ACHN (cell line): ENCODE data around the gene PRKCH.

ENCODE experiments used
- DNase-seq: peaks from one replicate; pipeline ENCODE4 v3.0.0-alpha.2; 2015
- in situ Hi-C: cut with HindIII; loops from 2 replicates; pipeline ENCODE4 v1.10.0; 2017; ENCODE audit warnings: low sequenced_read_pairs, low pct_ligation_motif_present, low pct_unique_long_range_greater_than_20kb

The PRKCH gene

DNA sequence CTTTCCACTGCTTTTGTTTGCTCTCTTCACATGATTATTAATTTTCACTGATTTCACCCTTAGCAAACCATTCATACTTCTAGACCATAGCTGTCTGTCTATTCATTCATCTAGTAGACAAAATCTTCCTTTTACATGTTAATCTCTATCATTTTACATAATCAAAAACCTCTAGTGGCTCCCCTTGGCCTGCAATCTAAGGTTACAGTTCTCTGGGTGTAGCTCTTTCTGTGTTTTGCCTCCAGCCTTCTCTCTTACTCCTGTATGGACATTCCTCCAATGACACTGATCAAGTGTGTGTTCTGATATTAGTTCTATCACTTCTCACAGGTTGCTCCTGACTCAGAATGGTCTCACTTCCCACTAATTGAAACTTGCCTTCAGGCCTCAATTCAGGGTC lies 56.4 kb downstream of the PRKCH start:
- in situ Hi-C loops, result no loop called here
- no peak for DNase-seq

DNA sequence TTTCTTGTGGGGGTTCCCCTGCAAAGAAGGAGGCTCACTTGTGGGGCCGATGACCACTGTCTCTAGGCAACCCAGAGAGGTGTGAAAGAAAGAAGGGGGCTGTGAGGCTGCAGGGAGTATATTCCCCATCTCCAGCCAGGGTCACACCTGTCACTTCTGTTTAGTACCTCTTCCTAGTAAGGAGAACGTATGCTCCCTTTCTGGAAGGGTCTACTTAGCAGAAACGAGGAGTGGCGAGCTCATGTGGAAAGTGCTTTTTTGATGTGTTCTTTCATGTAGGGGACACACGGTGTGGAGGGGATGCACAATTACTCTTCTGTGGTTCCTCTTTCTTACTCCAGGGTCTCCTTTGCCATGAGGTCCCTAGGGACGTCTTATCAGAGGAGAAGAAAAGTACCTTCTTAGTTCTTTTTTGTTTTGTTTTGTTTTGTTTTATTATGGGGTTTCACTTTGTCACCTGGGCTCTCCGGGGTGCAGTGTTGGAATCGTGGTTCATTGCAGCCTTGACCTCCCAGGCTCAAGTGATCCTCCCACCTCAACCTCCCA lies 58.3 kb downstream of the PRKCH start:
- no peak for DNase-seq
- in situ Hi-C loops, result no loop called here

DNA sequence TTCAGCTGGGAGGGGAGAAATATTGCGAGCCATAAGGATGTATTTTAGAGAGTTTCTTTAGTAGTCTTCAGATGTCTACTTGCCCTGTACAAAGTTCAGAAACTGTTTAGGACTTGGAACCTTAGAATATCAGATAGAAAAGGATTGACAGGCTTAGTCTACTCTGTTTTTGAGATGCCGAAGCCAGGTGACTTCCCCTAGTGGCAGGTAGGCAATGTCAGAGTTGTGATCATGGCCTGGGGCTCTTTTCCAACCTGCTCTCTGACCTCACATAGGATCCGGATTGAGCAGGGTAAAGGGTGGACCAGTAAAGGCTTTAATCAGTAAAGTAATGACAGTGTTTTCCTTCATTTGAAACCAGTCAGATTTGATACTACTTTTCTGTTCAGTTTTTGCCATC lies 59.6 kb downstream of the PRKCH start:
- no peak for DNase-seq
- in situ Hi-C loops, result no loop called here

DNA sequence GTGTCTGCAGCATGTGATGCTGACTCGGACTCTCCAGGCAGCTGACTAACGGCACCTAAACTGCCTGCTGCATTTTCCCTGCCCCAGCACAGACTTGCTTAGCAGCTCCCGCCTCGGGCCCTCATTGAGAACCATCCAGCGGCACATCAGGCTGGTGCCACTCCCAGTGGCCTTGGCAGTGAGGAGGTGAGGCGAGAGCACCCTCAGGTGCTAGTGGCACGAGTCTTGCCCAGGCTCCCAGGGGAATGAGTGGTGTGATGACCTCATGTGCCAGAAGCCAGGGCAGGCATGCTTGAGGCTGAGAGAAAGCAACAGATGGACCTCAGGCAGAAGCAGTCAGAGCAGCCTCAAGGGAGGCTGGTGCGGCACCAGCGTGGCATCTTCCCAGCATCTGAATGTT lies 60.2 kb downstream of the PRKCH start:
- in situ Hi-C loops, result no loop called here
- DNase-seq, result no peak

DNA sequence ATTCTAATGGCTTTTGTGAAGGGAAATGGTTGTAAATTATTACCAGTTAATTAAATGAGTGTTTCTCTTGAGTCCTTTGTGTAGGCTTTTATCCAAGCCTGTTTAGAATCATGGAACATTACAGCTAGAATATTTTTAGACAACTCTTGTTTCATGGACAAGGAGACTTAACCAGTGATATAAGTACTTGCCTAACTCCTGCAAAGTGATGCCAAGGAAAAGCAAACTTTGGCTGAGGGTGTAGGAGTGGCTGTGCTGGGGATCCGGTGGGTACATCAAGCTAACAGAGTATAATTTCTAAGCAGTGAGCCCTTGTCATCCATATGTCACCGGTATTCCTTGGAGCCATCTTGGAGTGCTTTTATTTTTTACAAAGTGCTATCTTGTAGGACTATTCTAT lies 61.5 kb downstream of the PRKCH start:
- no peak for DNase-seq
- in situ Hi-C loops, result no loop called here

DNA sequence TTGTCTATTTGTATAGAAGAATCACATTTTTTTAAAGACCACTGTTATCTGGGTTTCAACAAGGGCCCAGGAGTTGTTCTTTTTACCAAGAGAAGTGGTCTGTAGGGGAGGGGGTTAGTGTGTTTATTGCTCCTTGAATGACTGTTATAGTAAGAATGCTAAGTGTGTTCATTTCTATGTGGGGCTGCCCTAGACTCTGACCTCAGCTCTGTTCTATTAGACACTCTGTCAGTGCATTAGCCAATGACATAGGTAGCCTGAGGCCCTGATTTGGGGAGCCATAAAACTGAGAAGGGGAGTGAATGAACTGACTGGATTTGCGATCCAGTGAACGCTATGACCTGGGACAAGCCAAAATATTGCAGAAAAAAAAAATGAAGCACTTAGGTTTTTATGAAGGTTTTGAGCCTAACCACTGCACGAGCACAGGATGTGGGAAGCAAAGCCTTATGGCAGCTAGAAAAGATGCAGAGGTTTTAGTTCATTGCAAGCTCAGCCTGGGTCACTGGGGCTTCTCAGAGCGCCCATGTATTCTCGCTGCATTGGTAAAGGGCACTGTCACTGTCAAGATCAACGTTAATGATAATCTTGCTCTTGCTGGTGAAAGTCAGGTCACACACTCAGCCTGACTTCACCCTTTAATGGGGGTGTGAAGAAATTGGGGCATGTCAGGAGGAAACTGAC lies 63.8 kb downstream of the PRKCH start:
- in situ Hi-C loops, result no loop called here
- no peak for DNase-seq

DNA sequence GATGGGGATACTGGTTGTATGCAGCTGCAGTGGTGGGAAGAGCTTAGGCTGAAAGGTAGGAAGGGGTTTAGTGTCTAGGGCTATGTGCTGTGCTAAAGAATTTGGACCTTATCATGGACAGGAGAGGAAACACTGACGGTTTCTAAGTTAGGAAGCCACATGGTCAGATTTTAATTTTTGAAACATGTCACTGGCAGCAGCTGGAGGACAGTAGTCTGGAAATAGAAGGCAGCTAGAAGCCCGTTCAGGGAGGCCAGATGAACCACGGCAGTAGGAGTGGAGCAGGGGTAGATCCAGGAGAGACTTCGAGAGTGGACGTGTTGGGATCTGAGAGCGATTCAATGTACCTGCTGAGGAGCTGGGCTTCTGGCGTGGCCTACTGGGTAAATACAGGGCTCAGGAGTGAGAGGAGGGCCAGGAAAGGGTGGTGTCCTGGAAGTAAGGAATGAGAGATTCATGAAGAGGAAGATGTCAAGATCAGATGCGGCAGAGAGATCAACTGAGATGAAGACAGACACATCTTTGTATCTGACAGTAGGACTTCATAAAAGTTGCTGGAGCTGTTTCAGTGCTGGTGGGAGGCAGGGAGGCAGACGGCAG lies 64.9 kb downstream of the PRKCH start:
- no peak for DNase-seq
- in situ Hi-C loops, result no loop called here

DNA sequence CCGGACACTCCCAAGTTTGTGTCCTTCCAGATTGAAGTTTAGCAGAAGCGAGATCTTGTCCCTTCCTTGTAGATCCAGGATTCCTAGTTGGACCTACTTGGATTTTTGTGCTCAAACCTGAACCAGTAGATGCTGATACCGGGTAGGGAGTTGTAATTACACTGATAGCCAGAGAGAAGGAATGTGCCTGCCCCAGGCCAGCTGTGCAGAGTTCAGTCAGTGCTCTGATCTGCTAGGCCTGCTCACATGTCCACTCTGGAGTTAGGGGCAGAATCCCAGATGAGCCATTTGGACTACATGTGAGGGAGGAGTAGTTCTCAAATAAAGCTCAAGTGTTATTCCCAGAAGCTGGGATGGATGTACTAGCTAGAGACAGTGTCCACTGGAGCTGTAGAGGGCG lies 65.7 kb downstream of the PRKCH start:
- no peak for DNase-seq
- in situ Hi-C loops, result no loop called here

DNA sequence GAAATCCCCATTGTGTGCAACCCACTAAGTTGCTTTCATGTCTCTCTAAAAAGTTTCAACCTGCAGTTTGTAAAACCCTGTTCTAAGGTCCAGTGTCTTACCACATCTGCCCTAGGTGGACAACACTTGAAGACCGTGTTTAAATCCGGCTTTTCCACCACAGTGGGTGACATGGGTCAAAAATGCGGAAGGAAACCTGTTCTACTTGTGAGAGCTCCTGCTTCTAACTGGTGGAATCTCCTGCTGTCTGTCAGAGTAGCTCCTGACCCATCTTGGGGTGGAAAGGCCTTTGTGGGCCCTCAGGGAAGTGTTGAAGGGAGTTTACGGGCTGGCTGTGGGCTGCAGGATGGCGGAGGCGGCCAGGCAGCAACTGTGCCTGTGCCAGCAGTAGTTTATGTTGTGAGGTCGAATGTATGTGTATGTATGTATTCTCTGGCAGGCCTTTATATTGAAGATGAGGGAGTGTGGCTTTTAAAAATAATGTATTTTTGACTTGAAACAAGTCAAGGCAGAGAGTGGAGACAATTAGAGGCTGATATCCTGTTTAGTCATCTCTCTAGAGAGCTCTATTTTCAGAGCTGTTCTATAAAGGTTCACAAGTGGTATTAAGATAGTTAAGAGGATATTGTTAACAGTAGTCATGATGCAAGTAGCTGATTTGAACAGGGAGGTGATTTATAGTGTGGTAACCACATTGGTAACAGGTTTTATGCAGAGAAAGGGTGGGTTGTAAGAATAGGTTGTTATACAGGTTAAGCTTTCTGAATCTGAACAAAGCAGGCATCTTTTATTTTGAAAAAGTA lies 67.0 kb downstream of the PRKCH start:
- in situ Hi-C loops, result no loop called here
- DNase-seq, result no peak

DNA sequence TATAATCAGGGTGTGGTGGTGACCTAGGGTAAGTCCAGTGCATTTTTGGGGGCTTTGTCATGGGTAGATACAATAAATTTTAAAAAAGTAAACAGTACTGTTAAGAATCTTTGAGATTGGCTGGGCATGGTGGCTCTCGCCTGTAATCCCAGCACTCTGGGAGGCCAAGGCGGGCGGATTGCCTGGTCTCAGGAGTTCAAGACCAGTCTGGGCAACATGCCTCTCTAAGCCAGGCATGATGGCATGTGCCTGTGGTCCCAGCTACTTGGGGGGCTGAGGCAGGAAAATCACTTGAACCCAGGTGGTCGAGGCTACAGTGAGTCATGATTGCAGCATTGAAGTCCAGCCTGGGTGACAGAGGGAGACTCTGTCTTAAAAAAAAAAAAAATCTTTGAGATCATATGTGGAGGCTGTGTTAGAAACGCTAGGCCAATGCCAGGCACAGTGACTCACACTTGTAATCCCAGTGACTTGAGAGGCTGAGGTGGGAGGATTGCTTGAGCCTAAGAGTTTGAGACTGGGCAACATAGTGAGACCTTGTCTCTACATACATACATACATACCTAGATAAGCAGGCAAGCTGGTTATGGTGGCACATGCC lies 67.7 kb downstream of the PRKCH start:
- in situ Hi-C loops, result no loop called here

DNA sequence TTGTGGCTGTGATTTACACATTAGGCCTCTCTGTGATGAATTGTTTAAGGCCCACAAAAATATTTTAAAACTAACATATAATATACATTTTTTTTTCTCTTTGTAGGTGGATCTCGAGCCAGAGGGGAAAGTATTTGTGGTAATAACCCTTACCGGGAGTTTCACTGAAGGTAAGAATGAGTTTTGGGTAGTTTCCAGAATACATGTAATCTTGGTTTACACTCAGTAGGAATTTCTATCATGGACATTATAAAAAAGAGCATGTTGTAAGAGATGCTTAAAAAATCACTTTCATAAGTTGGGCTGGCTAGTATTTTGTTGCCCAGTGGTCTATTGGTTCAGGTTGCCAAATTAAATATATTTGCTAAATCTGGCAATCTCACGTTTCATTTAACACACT lies 69.7 kb downstream of the PRKCH start:
- DNase-seq, result no peak
- in situ Hi-C loops, result no loop called here

More for the DNA sequence above, 67.7 kb downstream of the PRKCH start:
- DNase-seq, result no peak

DNA sequence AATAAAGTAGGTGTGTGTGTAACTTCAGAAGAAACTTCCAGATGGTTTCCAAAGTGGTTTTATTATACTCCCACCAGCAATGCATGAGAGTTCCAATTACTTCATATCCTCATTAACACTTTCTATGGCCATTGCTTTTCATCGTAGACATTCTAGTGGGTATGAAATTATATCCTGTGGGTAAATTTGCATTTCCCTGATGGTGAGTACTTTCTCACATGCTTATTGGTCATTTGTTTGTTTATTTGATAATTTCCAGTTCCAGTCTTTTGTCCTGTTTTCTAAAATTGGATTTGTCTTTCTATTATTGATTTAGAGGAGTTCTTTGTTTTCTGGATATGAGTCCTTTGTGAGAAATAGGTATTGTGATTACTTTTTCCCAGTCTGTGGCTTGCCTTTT lies 70.9 kb downstream of the PRKCH start:
- no peak for DNase-seq
- in situ Hi-C loops, result no loop called here

DNA sequence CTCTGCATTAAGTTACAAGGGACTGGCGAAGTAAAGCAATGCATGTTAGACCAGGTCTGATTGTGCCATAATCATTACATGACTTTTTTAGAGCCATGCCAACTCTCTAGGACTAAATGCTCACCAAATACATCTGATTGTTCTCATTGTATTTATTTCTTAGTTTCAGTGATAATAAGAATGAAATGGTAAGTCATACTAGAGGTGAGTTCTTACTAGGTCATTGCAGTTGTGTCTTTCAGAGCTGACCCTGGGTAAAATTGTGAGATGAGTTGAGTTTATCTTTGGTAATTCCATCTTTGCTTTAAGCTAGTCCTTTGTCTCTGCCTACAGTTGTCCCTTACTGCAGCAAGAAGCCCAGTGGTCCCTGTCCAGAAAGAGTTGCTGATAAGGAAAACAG lies 73.2 kb downstream of the PRKCH start:
- in situ Hi-C loops, result no loop called here
- no peak for DNase-seq

DNA sequence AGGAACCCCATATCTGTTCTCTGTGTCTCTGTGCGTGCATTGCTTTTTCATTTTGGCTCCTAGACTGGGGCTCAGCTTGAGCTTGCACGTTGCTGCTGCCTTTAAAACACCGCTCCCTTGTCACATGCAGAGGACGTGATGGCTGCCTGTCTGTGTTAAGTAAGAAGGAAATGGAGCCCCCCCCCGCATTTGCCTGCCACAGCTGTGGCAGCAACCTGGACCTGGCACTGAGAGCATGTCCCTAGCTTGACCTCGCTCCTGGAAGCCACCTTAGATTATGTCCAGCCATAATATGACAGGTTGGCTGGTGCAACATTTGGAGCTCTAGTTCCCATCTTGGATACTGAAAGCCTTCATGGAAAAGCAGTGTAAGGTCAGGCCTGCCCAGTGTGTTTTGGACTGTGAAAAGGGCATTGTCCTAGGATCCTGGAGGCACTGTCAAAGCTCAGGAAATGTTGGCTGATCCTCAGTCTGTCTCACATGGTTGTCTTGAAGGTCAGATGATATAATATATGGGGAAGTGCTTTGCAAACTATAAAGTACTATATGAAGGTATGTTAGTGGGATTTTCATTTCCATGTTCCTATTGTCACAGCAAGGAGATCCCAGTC lies 73.8 kb downstream of the PRKCH start:
- no peak for DNase-seq
- in situ Hi-C loops, result no loop called here

DNA sequence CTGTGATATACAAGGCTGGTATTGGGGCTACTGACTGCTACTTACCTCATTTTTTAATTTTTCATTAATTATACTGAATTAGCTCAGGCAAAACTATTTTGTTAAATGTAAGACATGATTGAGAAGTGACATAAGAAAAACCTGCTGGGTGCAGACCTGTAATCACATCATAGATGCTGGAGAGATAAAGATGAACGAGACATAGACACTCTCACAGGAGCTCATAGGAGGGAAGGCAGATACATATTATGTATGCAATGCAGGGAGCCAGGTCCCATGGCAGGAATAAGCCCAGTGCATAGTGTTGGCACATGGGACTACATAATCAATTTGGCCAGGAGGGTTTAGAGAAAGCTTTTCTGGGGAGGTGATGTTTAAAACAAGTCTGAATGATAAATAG lies 74.9 kb downstream of the PRKCH start:
- in situ Hi-C loops, result no loop called here
- no peak for DNase-seq

DNA sequence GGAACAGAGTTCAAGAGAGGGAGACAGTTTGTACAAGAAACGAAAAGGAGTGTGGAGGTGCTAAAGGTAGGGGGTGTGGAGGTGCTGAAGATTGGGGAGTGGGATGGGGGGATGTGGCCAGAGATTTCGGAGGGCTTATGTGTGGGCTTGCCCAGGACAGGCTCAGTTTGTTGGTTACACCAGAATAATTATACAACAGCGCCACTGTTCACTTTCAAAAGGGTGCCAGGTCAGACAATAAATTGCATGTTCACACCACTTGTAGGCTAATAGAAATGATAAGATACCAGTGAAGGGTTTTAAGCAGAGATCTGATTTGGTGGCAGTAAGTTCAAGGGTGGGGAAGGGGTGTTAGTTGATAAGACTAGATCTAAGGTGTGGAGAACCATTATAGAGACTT lies 75.3 kb downstream of the PRKCH start:
- DNase-seq, result no peak
- in situ Hi-C loops, result no loop called here

DNA sequence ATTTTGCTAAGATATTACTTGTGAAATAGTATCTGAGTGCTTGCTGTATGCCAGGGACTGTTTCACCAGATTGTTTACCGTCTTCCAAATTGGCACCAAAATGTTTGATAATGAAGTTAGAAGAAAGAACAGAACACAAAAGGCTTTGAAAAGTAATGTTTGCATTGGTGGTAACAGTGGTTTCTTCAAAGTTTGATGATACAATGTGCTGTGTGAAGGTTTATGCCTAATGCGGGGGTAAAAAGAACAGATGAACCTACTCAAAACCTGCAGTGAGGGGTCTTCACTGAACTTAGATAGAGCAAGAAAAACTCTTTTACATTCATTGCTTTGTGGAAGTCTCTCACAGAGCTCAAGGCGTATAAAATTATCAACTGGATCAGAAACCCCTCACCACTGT lies 76.2 kb downstream of the PRKCH start:
- in situ Hi-C loops, result no loop called here

DNA sequence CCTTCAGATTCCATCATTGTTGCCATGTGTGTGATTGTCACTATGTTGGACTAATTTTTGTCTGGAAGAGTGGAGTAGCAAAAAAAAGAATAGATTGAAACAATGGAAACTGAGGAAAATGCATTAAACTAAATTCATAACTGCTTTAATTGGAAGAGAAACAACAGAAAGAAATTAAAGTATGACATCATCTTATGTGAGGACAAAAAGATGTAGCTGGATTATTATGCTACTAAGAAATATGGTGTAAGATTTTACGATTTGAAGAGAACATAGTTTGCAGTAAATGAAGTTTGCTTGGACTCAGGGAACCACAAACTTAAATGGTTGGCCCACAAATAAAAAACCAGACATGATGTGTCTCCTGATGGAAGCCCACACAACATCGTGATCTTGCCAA lies 76.8 kb downstream of the PRKCH start:
- no peak for DNase-seq
- in situ Hi-C loops, result no loop called here

More for the DNA sequence above, 76.2 kb downstream of the PRKCH start:
- DNase-seq, result no peak

DNA sequence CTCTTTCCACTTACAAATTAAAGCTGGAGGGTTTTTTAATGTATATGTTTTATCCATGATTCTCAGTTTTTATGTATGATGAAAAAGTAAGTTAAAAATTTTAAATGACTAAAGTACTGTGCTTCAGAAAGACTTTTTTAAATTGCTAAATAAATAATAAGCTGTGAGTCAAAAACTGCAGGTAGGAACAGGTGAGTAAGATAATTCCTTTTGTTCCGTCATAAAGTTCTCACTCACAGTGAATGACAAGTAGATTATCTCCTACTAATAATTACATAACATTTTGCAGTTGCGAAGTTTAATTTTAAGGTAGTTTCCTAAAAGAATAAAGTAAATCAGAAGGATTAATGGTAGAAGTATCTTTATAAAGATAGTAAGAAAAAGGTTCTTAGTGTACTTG lies 78.0 kb downstream of the PRKCH start:
- no peak for DNase-seq
- in situ Hi-C loops, result no loop called here
